ENCODE results near the gene C3orf20.

DNA sequence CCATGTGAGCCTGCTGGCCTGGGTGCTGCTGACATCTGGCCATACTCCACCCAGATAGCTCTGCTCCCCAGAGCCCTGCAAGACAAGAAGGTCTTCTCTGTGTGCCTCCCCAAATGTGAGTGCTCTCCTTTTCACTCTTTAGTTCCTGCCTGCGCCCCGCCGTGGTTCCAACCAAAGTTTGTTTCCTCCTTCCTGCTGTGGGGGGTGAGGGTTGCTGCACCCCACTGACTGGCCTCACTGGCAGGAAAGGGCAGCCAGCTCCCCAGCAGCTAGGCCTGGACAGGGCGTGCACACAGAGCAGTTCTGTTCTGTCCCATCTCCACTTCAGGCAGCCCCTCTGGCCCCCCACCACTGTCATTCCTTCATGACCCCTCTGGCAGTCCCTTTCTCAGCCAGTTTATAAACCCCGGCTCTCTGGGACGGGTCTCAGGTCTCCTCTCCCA, 28.8 kb upstream of the C3orf20 start:
- TF ChIP-seq ARNT (IDR thresholded peaks at IDR 0.05) (no peak), FOXM1 (IDR thresholded peaks at IDR 0.05; ENCODE audit: borderline replicate concordance) (no peak), BHLHE40 (IDR thresholded peaks at IDR 0.05; ENCODE audit: borderline replicate concordance) (no peak), CTBP1 (IDR thresholded peaks at IDR 0.05; ENCODE audit: borderline replicate concordance) (no peak), TARDBP (IDR thresholded peaks at IDR 0.05) (no peak), FOXK2 (IDR thresholded peaks at IDR 0.05) (no peak)
- TF ChIP-seq, protein P1, sequence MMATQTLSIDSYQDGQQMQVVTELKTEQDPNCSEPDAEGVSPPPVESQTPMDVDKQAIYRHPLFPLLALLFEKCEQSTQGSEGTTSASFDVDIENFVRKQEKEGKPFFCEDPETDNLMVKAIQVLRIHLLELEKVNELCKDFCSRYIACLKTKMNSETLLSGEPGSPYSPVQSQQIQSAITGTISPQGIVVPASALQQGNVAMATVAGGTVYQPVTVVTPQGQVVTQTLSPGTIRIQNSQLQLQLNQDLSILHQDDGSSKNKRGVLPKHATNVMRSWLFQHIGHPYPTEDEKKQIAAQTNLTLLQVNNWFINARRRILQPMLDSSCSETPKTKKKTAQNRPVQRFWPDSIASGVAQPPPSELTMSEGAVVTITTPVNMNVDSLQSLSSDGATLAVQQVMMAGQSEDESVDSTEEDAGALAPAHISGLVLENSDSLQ (IDR thresholded peaks at IDR 0.05) = no peak
